AG09309 (cell line): ENCODE measurements around the gene FUBP1.

Source experiments
- DNase-seq: peaks from one replicate; pipeline ENCODE4 v3.0.0-alpha.2; 2010; ENCODE audit warnings: low read depth
- H3K4me3 ChIP-seq: 2 replicates; pipeline ENCODE4 v1.5.1; 2011; ENCODE audit warnings: mild to moderate bottlenecking, low read depth, low read length, moderate library complexity; ENCODE audit not compliant: control insufficient read depth
- CTCF ChIP-seq: IDR thresholded peaks from 2 replicates; pipeline ENCODE4 v1.5.1; 2011; ENCODE audit warnings: mild to moderate bottlenecking, low read depth, low read length, inconsistent platforms; ENCODE audit not compliant: insufficient read depth, control insufficient read depth; ENCODE audit errors: missing control alignments

Gene FUBP1

GRCh38 chr1:78007677-78008341 lies 28.9 kb upstream of the FUBP1 start:
- H3K4me3 ChIP-seq, result peak overlapping the region; percentile 49
- TF ChIP-seq CTCF, result no peak
- no peak for DNase-seq

GRCh38 chr1:78006521-78006920 lies 27.6 kb upstream of the FUBP1 start:
- no peak for TF ChIP-seq CTCF
- no peak for DNase-seq
- H3K4me3 ChIP-seq, result peak overlapping the region; percentile 49

DNA sequence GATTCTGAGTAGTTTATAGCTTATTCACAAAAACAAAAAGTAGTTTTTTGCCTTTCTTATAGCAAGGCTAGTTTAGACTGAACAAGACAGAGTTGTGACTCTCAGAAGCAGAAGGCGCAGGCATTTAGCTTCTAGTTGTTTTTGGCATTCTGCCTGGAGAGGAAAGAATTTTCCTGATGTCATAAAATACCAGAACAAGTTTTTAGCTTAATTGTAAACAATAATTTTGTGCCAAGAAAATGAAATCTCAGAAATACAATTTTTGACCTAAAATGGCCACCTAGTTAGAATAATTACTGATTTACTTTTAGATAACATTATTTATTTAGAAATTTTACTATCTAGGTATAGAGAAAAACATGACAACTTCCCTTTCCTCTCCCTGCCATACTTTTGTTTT lies 26.9 kb upstream of the FUBP1 start:
- TF ChIP-seq CTCF, result no peak
- H3K4me3 ChIP-seq, result peak overlapping the region; percentile 49
- peak; percentile 77 for DNase-seq

- peak overlapping the region; percentile 49 for H3K4me3 ChIP-seq
- no peak for TF ChIP-seq CTCF
- no peak for DNase-seq
These were observed 26.5 kb upstream of the FUBP1 start for GRCh38 chr1:78005448-78005722.

GRCh38 chr1:78004719-78005447 lies 26.0 kb upstream of the FUBP1 start, which contains the start of gene DNAJB4:
TSS of gene DNAJB4 (plus strand) at chr1:78004939. CDS start at chr1:78005111, 172 bp downstream.
- no peak for TF ChIP-seq CTCF
- peak; percentile 93 for DNase-seq

DNA sequence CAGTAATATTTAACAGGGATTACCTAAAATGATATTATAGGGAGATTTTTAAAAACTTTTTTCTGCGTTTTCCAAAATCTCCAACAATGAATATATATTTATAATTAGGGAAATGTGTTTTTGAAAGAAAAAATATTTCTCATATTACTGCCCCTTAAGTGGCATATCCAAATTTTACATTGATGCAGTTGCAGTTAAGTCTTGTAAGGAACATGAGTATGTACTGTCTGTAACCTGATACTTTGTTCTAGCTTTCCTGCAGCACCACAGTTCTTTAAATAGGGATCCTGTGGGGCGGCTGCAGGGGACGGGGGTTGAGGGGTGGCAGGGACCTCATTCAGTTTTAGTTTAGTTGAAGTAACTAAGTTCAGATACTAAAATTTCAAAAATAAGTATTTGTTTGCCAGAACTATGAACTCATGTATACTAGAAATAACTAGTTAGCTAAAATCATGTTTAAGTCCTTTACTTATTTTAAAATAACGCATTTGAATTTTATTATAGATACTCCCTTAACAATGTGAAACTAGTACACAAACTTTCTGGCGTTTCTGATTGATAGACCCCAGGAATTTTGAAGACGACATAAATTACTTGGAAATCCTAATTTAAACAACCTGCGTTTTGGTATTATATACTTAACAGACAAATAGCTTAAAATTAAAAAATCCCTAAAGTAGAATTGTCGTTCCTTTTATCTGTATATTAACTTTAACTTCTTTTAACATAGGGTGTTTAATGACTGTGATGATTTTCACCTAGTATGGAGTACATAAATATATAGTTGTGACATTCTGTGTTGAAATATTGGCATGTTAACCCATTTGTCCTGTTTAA lies 25.2 kb upstream of the FUBP1 start:
- peak; percentile 27 for DNase-seq
- H3K4me3 ChIP-seq, result peak overlapping the region; percentile 49
- no peak for TF ChIP-seq CTCF

More at GRCh38 chr1:78004719-78005447, 26.0 kb upstream of the FUBP1 start, which contains the start of gene DNAJB4:
- peak within 1 kb of the TSS; percentile 49 for H3K4me3 ChIP-seq
